Suppressor macrophage treated with lipopolysaccharide for 1 hour (primary cell): ENCODE measurements around the gene PTER.
A peak's percentile ranks its signal among the peaks of the same experiment; 100 is the strongest.

ENCODE experiments used
- DNase-seq, 3 donors: peaks; one replicate each; pipeline ENCODE4 v3.0.0-alpha.2; 2020 to 2022

The PTER gene, protein sequence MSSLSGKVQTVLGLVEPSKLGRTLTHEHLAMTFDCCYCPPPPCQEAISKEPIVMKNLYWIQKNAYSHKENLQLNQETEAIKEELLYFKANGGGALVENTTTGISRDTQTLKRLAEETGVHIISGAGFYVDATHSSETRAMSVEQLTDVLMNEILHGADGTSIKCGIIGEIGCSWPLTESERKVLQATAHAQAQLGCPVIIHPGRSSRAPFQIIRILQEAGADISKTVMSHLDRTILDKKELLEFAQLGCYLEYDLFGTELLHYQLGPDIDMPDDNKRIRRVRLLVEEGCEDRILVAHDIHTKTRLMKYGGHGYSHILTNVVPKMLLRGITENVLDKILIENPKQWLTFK

DNA sequence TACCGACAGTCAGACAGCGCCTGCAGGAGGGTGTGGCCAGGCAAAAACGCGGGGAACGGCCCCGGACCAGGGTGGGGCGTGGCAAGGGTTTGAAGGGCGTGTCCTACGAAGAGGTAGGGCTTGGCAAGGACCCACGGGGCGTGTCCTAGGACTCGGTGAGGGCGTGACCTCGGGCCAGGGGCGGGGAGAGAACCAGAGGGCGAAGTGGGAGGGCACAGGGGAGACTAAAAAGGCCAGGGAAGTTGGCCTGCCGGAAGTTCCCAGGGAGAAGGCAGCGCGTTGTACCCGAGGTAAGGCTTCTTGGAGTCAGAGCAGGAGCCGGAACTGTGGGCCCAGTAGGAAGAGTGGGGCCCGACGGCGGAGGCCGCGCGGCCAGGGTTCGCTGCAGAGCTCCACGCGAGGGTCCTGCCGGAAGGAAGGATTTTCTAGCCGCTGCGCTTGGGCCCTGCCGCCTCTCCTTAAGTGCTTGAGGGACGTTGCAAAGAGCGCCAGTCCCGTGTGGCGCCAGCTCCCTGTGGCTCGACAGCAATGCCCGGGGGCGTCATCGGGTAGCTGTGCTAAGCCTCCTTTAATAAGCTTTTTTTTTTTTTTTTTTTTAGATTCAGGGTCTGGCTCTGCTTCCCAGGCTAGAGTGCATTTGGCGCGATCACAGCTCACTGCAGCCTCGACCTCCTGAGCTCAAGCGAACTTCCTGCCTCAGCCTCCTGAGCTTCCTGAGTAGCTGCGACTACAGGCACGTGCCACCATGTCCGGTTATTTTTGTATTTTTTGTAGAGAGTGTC, at the start of gene PTER:
PTER (plus strand) TSS at position 253 of the 782 bp plus-strand sequence. CDS start 47,375 bp downstream, outside the sequence.
- peak; percentile 98 to 99 (median 99) for DNase-seq

DNA sequence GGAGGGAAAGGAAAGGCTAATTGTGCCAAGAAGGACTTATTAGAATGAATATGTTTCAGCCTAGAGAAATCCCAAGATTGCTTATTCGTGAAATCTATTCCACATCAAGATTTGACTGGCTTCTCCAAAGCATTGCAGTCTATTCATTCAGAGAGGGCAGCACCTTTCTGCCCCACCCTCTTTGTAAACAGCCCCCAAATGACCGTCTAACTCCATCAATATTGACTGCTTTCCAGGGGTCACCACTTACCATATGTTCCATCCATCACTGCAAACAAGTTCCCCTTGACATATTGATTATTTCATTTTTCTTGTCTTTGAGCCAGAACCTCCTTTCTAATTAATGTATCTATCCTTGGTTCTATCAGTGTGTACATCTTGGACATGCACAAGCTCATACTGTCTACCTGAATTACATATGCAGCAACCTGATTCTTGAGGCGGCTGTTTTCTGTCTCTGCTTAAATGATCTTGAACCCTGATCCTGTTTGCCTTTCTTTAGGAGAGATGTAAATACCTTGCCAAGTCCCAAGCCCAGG, 44.2 kb upstream of the PTER start:
- DNase-seq: no peak

DNA sequence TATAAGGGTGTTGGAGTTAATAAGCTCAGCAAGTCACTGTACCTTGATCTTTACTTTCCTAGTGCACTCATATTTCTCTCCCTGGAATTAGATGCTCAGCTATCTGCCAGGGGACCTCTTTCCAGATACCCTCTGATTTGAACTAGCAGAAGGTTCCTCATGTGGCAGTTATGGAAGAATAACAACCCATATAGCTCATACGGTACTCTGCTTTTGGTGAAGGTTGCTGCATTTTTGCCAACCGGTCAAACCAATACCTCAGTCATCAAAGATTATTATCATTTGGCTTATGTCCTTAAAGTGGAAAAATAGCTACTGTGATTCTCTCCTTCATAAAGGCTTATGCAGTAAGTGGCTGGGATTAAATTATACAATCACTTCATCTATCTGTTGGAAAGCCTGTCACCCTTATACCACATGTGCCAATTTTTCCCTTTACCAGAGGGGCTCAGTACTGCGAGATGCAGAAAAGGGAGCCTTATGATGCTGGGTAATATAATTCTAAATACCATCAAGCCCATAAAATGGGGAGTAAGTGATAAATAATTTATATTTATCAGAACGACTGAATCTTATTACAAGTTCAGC, 43.4 kb upstream of the PTER start:
- DNase-seq: no peak

DNA sequence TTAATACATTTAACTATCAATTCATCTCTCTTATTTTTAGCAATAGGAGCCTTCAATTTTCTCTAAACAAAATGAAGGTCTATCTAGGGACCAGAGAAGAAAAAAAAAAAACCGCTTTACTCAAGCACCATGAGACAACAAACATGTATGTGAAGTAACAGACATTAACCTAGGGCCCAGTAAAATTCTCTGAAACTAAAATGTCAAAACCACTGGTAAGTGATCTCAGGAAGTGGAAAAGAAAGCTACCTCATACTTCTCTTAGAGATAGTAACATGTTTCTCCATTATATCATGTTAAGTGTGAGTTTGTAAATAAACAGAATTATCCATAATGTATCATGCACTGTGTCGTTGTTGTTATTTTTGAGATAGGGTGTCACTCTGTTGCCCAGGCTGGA, 35.4 kb upstream of the PTER start:
- DNase-seq: no peak

DNA sequence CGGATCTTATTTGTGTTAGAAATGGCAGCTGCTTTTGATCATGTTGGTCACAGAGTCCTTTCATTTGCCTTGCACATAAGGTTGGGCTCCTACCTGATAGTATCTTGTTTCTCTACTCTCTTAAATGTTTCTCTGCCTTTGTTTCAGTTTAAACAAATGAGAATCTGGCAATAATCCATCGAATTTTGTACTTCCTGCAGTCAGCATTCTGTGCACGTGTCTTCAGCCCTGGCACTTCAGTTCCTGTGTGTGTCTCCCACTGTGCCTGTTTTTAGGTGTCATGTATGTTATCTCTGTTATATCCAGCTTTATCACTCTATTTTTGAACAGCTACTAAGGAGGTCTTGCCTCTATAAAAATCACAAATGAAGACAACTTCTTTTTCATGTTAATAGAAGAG, 28.4 kb upstream of the PTER start:
- DNase-seq: no peak

DNA sequence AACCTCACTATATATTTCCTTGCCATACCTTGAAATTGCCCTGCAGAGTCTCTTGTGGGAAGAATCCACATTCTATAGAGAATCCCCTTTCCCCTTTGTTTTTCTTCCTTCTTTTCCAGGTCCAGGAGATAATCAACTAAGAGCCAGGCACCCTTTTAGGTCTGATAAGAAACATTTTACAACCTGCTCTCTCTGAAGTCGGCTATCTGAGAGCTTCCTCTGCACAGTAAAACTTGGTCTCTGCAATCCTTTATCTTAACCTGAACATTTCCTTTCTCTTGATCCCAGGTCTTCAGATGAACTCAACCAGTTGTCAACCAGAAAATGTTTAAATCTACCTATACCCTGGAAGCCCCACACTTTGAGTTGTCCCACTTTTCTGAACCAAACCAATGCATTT, 19.5 kb upstream of the PTER start:
- DNase-seq: no peak

DNA sequence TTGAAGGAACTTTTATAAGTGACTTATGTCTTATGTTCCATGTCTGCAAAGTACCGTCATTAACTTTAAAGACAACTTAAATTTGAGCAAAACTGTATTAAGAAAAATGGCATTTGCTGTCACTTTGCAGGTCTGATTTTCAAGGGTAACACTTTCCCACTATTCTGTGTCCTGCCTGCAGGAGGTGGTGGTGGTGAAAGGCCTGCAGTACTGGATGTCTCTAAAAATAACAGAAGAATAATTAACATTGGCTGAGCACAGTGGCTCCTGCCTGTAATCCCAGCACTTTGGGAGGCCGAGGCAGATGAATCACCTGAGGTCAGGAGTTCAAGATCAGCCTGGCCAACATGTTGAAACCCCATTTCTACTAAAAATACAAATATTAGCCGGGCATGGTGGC, 13.2 kb upstream of the PTER start:
- no peak for DNase-seq

DNA sequence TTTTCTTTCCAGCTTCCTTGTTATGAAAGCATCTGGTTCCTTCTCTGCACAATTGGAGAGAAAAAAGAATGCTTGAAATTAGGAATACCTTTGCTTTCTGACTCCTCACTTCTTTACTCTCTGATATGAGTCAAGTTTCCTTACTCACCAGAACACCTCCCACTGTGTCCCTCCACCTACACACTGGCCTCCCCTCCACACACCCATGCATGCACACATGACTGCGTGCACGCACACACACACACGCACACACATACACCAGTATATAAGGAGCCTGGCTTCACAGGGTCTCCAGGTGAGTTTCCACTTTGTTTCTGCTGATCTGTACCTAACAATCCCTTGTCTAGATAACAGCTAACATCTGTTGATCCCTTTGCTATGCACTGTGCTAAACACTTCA, 11.4 kb upstream of the PTER start:
- no peak for DNase-seq

DNA sequence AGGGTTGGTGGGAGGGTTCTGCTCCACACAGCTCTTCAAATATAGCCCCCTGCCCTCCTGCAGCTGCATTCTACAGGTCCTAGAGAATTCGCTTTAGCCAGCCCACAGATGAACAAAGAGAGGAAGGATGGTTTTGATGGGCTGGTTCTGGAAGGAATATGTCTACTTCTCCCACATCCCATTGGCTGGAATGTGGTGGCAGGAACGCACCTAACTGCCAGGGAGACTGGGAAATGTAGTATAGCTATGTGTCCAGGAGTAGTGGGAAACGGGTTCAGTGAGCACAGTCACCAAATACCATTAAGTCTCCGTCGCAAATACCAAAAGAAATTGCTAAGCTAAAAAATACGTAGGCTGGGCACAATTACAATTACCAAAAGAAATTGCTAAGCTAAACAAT, 7.3 kb upstream of the PTER start:
- no peak for DNase-seq

DNA sequence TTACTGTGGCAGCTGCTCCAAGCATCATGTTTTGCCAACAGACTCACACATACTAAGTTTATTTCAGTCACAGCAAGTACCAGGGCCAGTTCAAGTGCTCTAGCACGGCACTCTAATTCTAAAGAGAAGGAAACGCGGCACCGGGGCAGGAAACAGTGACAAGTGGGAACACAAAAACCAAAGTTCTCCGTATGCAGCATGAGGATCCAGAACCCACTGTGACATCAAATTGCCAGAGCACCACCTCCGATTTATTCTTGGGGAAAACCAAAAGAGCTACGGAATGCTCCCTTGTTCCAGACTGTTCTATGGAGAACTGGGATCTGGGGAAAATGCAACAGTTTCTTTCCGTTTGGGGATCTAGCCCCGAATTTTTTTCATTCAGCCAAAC, 448 bp upstream of the PTER start:
- DNase-seq: no peak

DNA sequence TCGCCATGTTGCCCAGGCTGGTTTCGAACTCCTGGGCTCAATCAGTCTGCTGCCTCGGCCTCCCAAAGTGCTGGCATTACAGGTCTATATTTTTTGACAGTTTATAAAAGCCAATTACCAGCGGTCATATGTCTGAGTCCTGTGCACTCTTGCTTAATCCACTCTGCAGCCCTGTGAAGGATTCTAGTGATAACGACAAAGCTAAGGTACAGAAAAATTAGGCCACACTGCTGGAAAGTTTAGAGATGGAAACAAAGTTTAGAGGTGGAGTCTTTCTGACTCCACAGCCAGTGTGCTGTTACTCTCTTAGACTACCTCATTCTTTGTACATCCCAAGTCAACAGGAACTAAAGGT, 707 bp downstream of the PTER start:
- DNase-seq: no peak

DNA sequence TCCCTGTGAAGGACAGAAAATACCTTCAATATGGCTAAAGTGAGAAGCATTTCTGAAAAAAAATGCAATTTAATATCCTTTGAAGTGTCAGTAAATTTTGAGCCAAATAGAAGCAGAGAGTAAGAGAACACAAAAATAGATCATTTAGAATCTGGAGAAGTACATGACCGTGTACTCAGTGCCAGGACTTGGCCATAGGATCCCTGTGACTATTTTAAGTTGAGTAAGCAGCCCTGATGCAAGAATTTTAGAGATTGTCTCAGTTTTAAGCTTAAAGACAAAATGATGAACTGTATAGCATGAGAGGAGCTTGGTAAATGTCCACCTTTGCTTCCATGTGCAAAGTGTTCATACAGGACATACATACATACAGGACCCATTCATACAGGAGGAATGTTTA, 2.5 kb downstream of the PTER start:
- peak; percentile 24 to 55 (median 46) for DNase-seq

DNA sequence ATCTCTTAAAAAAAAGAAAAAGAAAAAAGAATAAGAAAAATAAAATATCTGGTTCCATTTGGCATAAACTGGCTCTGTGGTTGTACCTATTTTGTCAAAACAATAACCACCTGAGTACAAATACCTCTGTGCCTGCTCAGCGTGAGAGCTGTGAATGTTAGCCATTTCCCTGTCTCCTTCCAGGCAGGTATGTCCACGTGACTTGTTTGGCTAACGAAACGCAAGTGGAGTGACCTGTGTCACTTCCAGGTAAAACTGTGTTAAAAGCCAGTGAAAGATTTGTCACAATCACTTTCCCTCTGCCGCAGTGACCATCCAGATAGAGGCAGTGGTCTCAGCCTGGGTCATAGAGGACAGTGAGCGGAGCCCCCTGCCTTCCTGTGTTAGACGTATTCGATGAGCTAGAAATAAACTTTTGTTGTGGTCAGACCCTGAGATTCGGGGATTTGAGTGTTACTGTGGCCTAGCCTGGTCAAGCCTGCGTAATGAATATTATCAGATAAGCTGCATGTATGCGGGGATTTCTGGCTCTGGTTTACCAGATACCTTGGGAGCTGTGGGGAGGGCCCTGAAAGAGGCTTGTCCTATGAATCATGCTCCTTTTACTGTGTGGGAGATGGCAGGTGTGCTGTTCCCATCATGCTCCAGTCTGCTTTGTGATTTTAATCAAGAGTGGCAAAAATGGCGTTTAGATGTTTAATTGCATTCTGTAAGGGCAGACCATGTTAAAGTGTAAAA, 3.8 kb downstream of the PTER start:
- no peak for DNase-seq

DNA sequence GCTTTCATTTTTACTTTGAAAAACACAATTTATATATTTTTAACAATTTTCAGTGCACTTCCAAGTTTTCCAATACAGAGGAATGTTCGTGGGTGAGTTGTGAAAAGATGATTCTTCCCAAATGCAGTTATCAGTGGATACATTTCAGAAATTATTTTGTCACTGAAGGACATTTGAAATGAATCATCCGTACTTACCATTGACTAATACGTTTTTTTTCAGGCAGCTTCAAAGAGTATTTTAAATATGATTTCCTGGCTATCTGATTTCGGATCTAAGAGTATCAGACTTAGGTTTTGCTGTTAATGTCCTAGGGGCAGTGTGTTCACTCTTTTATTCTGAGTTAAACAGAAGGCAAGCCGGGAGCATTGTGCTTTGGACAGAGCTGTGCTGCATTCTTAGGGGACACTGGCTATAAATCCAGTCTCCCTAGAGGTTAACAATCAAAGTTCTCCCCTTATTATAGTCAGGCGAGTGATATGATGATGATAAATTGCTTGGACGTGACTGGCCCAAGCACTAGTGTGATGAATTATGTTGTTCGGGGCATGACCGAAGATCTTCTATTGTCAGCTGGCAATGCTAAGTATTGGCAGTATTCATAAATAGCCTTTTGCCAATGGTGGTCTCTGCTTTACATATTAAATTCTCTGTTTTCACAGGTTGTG, 4.5 kb downstream of the PTER start:
- peak in 2 of 3 donors; percentile 21 to 51 for DNase-seq

DNA sequence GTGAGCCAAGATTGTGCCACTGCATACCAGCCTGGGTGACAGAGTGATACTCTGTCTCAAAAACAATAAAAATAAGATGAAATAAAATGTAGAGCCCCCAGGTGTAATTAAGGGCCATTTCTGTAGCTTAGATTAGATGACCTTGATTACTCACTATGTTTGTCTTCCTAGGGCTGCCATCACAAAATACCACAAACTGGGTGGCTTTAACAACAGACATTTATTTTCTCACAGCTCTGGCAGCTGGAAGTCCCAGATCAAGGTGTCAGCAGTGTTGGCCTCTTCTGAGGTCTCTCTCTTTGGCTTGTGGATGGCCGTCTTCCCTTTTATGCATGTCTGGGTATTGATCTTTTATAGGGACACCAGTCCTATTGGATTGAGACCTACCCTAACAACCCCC, 6.1 kb downstream of the PTER start:
- DNase-seq: no peak

DNA sequence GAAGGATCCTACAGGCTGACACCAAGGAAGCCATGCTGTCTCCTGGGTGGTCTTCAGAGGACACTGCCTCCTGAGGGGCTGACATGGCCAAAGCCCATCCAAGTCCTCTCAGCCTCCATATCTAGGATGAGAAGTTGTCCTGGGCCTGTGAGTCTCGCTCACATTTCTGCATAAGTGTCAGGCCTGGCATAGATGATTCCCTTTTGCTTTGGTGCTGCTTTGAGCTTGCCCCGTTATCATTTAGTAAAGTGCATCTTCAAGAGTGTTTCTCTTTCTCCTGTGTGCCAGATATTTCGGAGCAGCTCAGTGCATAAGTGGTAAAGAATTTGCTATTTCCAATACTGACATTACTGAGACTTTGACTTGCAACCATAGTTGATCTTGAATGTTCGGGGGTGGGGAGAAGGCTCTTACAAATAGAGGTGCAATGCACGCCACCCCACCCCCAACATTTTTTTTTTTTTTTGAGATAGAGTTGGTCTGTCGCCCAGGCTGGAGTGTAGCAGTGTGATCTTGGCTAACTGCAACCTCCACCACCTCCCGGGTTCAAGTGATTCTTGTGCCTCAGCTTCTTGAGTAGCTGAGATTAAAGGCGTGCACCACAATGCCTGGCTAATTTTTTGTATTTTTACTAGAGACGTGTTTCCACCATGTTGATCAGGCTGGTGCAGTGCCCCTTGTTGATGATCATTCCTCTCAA, 9.1 kb downstream of the PTER start:
- DNase-seq: no peak

DNA sequence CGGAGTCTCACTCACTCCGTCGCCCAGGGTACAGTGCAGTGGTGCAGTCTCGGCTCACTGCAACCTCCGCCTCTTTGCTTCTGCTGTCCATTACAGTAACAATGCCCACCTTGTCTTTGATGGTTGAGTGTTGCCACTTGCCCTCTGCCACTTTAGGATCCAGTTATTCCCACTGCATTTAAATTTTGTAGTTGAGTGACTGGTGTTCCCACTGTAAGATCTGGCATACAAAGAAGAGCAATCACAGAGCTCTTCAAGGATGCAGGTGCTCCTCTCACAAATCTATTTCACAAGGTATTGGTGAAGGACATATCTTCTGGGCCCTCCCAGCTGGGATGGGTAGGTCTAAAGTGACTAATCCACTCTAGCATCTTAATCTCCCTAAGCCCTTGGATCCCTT, 12.6 kb downstream of the PTER start:
- DNase-seq: no peak

DNA sequence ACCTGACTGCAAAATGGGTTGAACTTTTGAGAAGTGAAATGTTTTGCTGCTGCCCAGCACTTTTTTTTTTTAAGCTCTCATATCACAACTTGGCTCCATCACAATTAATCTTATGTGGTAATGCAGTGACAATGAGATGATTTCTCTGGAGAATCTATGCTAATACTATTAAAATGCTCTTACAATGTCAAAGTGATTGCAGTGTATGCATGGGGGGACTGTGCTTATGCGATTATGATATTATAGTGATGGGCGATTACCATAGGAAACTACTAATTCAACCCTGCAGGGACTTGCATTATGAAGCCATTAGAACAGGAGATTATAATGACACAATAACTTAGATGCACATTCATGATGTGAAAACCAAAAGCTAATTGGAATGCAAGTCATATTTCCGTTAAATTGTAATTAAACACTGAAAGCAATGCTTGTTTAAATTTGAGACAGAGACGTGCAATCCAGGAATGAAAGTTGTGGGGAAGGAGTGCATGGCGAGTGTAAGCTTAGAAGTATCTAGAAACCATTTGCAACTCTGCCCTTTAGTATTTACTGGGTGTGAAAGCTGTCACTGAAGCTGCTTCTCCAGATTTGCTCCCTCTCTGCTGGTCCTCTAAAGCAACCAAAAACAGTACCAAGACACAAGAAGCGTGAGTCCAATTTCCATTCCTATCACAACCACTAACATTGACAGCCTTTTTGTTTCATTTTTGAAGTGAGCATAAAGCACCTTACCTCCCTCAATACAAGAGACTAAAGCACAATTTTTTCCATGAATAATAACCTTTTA, 21.6 kb downstream of the PTER start:
- DNase-seq: no peak

DNA sequence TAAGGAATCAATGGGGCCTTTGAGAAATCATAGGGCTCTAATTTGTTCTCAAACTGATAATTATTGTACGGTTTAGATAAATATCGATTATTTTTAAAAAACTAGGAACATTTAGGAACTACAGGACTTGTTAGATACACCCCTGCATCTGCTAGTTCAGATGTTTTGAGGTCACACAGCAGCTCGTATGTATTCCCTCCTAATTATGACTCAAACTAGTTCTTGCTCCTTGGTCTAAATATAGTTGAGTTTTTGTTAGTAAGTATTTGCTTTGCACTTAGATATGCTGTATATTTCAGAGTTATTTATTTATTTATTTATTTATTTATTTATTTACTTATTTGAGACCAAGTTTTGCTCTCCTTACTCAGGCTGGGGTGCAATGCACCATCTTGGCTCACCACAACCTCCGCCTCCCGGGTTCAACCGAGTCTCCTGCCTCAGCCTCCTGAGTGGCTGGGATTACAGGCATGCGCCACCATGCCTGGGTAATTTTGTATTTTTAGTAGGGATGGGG, 22.7 kb downstream of the PTER start:
- DNase-seq: no peak

DNA sequence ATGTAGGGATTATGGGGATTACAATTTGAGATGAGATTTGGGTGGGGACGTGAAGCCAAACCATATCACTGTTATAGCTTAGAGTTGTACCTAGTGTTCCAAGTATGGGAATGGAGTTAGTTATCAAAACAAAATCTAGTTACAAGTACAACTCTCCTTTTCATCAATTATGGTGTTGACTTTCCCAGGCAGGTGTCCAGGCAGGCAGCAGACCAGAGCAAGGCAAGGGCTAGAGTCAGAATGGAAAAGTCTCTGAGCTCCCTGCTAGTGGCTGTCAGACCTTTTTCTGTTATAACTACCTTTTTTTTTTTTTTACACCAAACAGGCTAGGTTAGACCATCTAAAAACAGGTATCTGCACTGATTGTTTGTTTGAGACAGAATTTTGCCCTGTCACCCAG, 29.2 kb downstream of the PTER start:
- DNase-seq: no peak

DNA sequence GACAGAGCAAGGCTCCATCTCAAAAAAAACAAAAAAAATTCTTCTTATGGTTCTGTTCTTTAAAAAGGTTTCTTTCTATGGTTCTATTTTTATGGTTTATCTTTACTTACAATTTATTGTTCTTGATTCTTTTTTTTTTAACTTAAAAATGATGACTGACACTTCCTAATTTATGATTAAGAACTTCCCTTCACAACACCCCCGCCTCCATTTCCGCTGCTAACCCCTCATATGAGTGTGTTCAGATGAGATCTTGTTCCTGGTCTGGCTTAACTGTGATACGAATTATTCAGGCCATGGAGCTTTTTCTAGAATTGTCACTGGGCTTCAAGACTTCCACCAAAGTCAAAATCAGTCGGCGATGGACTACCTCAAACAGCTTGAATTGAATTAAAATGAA, 33.9 kb downstream of the PTER start:
- DNase-seq: peak; percentile 82 to 87 (median 84)
